Lower lobe of right lung (tissue), 2 donors: ENCODE results near the gene COMP. TPM values are rescaled to one million over a fixed set of nuclear protein-coding genes. Genes with fewer than 3 reads are reported as not detected.

ENCODE experiments used
- ATAC-seq, 2 donors: fragments of 200-7000 bp; cut with Tn5 transposase; one replicate each; pipeline ENCODE4 v1.9.1; 2020 to 2022; ENCODE audit warnings: mild to moderate bottlenecking in 2 of 2, moderate library complexity in 2 of 2
- DNase-seq: peaks from one replicate; pipeline ENCODE4 v3.0.0-alpha.2; 2020
- H3K27ac ChIP-seq: fragments of 200-600 bp; one replicate; pipeline ENCODE4 v1.8.0; 2022
- H3K27me3 ChIP-seq: fragments of 200-600 bp; one replicate; pipeline ENCODE4 v1.8.0; 2022; ENCODE audit warnings: low read depth
- H3K36me3 ChIP-seq: fragments of 200-600 bp; one replicate; pipeline ENCODE4 v1.8.0; 2022; ENCODE audit warnings: mild to moderate bottlenecking
- H3K4me1 ChIP-seq: fragments of 200-600 bp; one replicate; pipeline ENCODE4 v1.8.0; 2022
- H3K4me3 ChIP-seq: fragments of 200-600 bp; one replicate; pipeline ENCODE4 v1.8.0; 2022; ENCODE audit warnings: mild to moderate bottlenecking
- H3K9me3 ChIP-seq: fragments of 200-600 bp; one replicate; pipeline ENCODE4 v1.8.0; 2022
- CTCF ChIP-seq: fragments of 200-600 bp; IDR thresholded peaks from one replicate; pipeline ENCODE4 v1.8.0; 2022; ENCODE audit warnings: antibody characterized with exemption, mild to moderate bottlenecking
- intact Hi-C: fragments of 100-400 bp; cut with DNase I; formaldehyde crosslinking; loops from one replicate; pipeline ENCODE4 v1.11.0; 2022
- total RNA-seq: library from RNA; stranded (reverse); fragmentation: NEBNext Ultra II Directional; extraction: Animal tissue kit (Norgen Biotek cat#: 25700); gene quantifications from one replicate; pipeline ENCODE4 v1.2.1, GENCODE V29; 2021
- donor health status: DM: no; HTN: yes; CAD: no; lungs with severe emphysema.

Gene COMP
- total RNA-seq, 1 donor from 2014 or later: 2.3 TPM

- intact Hi-C loops: no loop called here
- peak; percentile 84 to 87 for ATAC-seq
- no peaks in the 10 kb centered on the region for H3K36me3 ChIP-seq
- no peak overlapping the region for H3K4me3 ChIP-seq
- H3K4me1 ChIP-seq: peaks cover 7% of the 10 kb centered on the region
- no peaks in the 10 kb centered on the region for H3K9me3 ChIP-seq
- no peak for TF ChIP-seq CTCF
- H3K27me3 ChIP-seq: no peaks in the 10 kb centered on the region
- peak overlapping the region; percentile 2 for H3K27ac ChIP-seq
- DNase-seq: no peak
Observed at GRCh38 chr19:18809149-18809868, 18.2 kb upstream of the COMP start.

GRCh38 chr19:18807861-18808331, 16.8 kb upstream of the COMP start:
- ATAC-seq: peak in 1 of 2 donors; percentile 13
- Histone ChIP-seq H3K27ac (no peak overlapping the region), H3K4me3 (no peak overlapping the region), H3K4me1 (peaks cover 7% of the 10 kb centered on the region), H3K27me3 (no peaks in the 10 kb centered on the region), H3K36me3 (no peaks in the 10 kb centered on the region), H3K9me3 (no peaks in the 10 kb centered on the region)
- intact Hi-C loops: no loop called here
- TF ChIP-seq CTCF: no peak
- no peak for DNase-seq

GRCh38 chr19:18804643-18805042, 13.5 kb upstream of the COMP start:
- no peaks in the 10 kb centered on the region for H3K36me3 ChIP-seq
- H3K27ac ChIP-seq: no peak overlapping the region
- H3K4me1 ChIP-seq: peaks cover 7% of the 10 kb centered on the region
- intact Hi-C loops: no loop called here
- H3K4me3 ChIP-seq: no peak overlapping the region
- H3K27me3 ChIP-seq: peaks cover 6% of the 10 kb centered on the region
- ATAC-seq: no peak
- no peaks in the 10 kb centered on the region for H3K9me3 ChIP-seq
- DNase-seq: no peak
- TF ChIP-seq CTCF: no peak

- no peak overlapping the region for H3K27ac ChIP-seq
- no peaks in the 10 kb centered on the region for H3K9me3 ChIP-seq
- peaks cover 5% of the 10 kb centered on the region for H3K4me1 ChIP-seq
- no peak overlapping the region for H3K4me3 ChIP-seq
- peaks cover 6% of the 10 kb centered on the region for H3K27me3 ChIP-seq
- H3K36me3 ChIP-seq: no peaks in the 10 kb centered on the region
- no peak for DNase-seq
- ATAC-seq: no peak
- no peak for TF ChIP-seq CTCF
- intact Hi-C loops: no loop called here
Observed at GRCh38 chr19:18804139-18804601, 13.1 kb upstream of the COMP start.

GRCh38 chr19:18803550-18804138, 12.5 kb upstream of the COMP start:
- Histone ChIP-seq H3K4me3 (no peak overlapping the region), H3K9me3 (no peaks in the 10 kb centered on the region), H3K36me3 (no peaks in the 10 kb centered on the region), H3K27me3 (peaks cover 11% of the 10 kb centered on the region), H3K4me1 (peaks cover under 1% of the 10 kb centered on the region), H3K27ac (no peak overlapping the region)
- TF ChIP-seq CTCF: no peak
- intact Hi-C loops: no loop called here
- ATAC-seq (no peak), DNase-seq (no peak)
